GM18858 (cell line): ENCODE measurements around the gene MROH8.
"Not testable (repeated sequence)": the region's sequence is repeated elsewhere in the genome, so short reads cannot be mapped to it uniquely, and the experiment has no call there.

ENCODE experiments used
- ATAC-seq: cut with Tn5 transposase; IDR thresholded peaks from one replicate; pipeline ENCODE4 v1.9.1; 2021; ENCODE audit not compliant: unreplicated experiment

MROH8 gene

GRCh38 chr20:37158248-37158647 is 21.1 kb downstream of the MROH8 start:
- no peak for ATAC-seq

DNA sequence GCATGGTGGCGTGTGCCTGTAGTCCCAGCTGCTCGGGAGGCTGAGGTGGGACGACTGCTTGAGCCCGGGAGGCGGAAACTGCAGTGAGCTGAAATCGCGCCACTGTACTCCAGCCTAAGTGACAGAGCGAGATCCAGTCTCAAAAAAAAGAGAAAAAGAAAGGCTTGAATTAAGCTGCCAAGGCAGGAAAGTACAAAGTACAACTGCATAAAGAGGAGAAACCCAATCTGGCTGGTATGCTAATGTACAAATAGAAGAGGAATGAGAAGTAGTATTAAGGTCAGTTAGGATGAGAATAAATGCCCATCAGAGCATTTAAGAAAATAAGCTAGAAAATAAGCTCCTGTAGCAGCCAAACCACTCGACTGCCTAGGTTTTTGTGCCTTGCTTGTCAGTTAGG is 23.4 kb downstream of the MROH8 start:
- ATAC-seq = no peak

DNA sequence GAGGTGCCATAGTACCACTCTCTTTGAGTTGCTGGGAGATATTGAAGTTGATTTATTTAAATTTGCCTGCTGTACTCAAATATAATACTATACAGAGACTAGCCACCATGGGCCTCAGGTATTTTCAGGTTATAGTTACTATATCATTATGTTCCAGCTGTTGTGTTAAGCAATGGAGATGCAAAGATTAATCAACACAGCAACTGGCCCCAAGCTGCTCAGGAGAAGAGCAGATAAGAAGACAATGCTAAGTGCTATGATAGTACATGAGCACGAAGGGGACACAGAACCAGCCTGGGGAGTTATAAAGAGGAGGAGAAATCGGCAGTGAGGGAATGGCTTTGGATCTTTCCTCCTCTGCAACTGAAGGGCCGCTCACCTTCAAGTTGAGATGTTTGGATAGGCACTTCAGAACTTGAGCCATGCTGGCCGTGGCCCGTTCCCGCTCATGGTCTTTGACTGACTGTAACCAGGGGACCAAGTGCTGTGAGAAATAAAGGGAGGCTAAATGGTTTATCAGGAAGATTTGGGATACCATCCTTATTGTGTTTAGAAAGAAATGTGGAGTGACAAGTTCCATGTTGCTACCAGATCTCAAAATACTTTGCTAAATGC is 24.6 kb downstream of the MROH8 start:
- ATAC-seq = no peak

GRCh38 chr20:37152284-37152683 is 27.1 kb downstream of the MROH8 start:
- no peak for ATAC-seq

- ATAC-seq = no peak
These were observed 27.8 kb downstream of the MROH8 start for GRCh38 chr20:37151529-37151928.

DNA sequence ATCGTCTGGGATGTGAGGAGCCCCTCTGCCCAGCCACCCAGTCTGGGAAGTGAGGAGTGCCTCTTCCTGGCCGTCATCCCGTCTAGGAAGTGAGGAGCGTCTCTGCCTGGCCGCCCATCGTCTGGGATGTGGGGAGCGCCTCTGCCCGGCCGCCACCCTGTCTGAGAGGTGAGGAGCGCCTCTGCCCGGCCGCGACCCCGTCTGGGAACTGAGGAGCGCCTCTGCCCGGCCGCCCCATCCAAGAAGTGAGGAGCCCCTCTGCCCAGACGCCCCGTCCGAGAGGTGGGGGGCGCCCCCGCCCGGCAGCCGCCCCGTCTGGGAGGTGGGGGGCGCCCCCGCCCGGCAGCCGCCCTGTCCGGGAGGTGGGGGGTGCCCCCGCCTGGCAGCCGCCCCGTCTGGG is 28.5 kb downstream of the MROH8 start:
- ATAC-seq = not testable (repeated sequence)

GRCh38 chr20:37147250-37147649 is 32.1 kb downstream of the MROH8 start:
- no peak for ATAC-seq

DNA sequence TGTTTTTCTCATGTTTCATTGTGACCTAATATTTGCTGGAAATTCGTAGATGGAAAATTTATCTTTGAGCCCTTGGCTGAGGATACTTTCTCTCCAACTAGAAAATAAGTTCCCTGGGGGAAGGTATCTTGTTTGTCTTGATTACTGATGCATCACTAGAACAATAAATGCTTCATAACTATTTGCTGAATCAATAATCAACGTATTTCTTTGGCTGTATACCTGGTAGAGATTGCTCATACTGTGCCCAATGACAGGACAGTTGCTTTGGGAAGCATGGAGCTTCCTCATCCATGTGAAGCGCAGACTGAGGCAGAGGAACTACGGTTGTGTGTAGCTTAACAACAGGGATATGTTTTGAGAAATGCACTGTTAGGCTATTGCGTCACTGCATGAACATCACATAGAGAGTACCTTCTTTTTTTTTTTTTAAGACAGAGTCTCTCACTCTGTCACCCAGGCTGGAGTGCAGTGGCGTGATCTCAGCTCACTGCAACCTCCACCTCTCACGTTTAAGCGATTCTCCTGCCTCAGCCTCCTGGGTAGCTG is 34.4 kb downstream of the MROH8 start:
- no peak for ATAC-seq

- no peak for ATAC-seq
These were observed 36.6 kb downstream of the MROH8 start for GRCh38 chr20:37142708-37143107.

DNA sequence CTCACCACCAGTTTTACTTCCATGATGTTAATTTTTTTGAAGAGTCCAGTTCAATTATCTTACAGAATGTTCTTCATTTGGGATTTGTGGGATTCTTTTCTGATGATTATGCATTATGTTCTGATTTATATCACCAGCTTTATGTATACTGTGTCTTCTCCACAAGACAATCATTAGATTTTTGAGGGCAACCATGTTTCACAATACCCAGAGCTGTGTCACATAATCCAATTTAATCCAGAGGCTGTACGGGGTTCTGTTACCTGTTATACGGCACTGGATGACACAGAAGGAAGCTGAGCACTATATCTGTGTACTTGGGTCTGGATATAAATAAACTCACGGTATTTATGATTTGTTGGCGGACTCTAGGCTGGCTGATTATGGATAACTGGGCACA is 41.8 kb downstream of the MROH8 start:
- ATAC-seq = no peak

DNA sequence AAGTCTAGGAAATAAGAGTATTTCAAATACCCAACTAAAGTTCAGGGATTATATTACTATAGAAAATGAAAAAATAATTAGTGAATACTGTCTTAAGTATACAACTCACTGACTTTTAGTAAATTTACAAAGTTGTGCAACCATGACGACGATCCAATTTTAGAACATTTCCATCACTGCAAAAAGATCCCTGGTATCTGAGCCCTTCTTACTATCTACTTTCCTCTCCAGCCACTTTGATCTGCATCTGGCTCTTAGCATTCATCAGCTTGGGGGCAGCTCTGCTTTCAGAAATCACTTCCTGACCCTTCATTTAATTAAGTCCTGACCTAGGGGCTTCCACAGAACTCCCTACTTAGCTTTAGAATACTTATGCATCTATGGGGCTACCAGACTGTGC is 45.4 kb downstream of the MROH8 start:
- ATAC-seq = no peak

DNA sequence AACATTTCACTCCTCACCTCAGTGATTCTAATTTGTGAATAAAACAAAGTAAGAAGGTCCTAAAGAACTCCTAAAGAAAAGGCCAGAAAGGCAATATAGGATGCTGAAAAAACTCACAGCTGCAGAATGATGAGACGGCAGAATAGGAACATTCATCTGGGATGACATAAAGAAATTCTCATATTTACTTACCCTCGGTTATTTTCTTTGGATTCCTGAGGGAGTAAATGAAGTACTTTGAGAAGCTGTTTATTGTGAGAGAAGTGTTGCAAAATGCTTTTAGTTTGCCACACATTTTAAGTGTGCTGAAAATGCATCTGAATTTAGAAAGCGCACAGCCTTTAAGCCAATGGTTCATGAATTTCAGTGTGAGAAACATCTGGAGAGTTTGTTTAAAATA is 47.9 kb downstream of the MROH8 start:
- ATAC-seq = no peak

DNA sequence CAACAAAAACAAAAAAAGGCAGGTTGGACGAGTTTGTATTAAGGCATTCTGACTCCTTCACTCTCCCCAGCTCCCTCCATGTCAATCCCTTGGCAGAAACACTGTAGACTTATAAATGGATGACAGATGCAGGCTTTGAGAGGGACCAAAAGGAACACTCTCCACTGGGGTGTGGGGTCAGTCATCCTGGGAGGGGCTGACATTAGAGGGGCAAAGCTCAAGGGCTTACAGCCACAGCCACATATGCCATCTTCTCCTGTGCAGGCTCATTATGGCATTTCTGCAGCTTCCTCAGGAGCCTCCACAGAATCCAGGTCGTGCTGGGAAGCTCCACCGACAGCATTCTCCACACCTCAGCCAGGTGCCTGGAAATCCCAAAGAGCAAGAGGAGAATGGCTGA is 50.5 kb downstream of the MROH8 start:
- ATAC-seq = no peak

DNA sequence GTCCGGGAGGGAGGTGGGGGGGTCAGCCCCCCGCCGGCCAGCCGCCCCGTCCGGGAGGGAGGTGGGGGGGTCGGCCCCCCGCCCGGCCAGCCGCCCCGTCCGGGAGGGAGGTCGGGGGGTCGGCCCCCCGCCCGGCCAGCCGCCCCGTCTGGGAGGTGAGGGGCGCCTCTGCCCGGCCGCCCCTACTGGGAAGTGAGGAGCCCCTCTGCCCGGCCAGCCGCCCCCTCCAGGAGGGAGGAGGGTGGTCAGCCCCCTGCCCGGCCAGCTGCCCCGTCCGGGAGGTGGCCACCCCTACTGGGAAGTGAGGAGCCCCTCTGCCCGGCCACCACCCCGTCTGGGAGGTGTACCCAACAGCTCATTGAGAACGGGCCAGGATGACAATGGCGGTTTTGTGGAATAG is 53.1 kb downstream of the MROH8 start:
- ATAC-seq = not testable (repeated sequence)

DNA sequence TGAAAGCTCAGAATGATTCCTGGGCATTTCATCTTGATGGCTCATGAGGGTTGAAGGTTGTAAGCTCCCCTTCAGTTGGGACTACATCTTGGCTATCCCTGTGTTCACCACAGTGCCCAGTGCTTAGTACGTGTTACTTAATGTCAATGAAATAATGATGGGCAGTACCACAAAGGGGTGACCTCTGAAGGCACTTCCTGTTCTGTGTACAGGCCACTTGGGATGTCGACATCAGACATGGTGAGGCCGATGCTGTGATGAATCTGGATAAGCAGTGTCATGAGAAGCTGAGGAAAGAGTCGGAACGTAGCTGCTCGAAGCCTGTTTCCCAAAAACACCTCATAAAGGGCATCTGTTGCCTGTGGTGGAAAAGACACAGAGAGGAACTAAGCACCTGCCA is 55.9 kb downstream of the MROH8 start:
- ATAC-seq = no peak

- ATAC-seq = no peak
These were observed 58.9 kb downstream of the MROH8 start for GRCh38 chr20:37120497-37120896.

DNA sequence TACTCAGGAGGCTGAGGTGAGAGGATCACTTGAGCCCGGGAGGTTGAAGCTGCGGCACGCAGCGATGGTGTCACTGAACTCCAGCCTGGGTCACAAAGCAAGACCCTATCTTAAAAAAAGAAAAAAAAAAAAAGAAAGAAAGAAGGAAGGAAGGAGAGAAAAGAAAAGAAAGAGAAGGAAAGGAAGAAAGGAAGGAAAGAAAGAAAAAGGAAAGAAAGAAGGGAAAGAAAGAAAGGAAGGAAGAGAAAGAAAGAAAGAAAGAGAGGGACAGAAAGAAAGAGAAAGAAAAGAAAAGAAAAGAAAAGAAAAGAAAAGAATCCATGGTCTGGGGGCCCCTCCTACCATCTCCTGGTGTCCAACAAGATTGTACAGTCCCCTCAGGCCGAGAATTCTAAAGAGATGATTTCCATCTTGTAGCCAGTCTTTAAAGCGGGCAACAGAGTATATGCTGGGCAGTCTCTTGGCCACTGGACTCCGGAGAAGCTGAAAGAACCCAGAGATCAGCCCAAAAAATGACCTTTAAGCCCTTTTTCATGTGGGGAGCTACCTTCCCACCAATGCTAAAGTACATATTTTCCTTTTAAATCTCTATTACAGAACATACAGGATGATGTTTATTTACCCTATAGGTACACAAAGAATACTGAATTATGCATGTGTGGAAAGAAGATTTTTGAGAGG is 59.9 kb downstream of the MROH8 start:
- ATAC-seq = no peak

DNA sequence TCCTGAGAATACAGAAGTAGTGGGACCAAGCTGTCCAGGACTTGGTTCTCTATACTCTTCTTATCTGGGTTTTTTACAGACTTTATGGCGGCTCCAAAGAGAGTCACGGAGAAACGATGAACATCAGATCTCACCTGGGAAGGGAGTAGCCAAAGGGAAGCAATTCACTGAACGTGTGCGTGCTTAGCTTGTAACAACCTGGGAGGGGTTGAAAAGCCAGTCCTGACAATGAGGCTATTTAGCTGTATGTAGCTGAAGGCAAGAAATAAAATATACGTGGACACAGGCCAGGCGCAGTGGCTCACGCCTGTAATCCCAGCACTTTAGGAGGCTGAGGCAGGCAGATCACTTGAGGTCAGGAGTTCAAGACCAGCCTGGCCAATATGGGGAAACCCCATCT is 65.3 kb downstream of the MROH8 start:
- ATAC-seq = no peak

GRCh38 chr20:37111926-37112455 is 67.4 kb downstream of the MROH8 start:
- no peak for ATAC-seq

DNA sequence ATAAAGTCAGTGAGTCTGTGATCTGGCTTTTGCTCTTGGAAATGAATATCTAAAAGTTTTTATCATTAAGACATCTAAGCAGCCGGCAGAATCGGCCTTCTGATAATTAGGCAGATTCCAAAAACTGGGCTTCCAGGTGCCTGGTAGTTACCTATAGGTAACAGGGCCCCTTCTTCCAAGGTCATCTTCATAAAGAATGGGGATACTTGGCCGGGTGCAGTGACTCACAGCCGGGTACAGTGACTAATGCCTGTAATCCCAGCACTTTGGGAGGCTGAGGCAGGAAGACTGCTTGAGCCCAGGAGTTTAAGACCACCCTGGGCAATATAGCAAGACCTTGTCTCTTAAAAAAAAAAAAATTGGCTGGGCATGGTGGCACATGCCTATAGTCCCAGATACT is 70.7 kb downstream of the MROH8 start:
- no peak for ATAC-seq

DNA sequence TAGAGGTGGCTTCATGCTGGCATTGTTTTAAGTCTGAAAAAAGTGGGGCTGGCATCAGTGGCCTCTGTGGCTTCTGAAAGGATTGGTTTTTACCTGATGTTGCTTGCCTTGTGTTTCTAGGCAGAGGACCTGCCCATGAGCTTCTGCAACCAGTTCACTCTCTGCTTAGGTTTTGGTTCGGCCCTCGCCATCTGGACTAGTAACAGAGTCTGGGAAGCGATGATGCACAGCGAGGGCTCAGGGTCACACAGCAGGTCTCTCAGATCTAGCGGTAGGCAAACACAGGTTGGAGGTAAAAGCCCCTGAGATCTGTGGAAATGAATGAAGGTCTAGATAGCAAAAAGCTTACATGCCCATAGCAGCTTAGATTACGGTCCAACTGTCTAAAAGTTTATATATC is 76.8 kb downstream of the MROH8 start:
- ATAC-seq = no peak

DNA sequence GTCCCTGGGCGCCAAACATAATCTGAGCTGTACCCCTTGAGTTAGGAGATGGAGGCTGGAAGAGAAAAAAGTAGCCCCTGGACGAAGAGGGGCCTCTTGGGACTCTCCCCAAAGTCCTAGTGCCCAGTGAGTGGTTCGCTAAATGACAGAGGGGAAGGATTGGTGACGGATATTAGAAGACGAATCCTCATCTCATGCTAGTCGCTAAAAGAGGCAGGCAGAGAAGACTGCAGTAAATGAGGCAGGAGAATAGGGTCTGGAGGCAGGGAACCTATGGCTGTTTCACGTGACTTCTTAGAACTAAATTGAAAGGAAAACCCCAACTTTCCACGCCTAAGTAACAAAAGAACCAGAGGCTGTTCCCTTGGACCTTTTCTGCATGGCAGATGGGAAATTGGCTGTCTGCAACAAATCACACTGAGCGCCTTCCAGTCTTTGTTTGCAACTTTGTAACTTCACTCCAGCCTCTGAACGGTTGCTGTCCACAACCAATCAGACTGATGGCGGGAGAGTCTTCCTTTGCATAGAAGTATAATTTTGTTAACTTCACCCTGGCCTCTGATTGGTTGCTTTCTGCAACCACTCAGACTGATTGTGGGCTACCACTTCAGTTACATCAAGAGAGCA is 82.8 kb downstream of the MROH8 start:
- no peak for ATAC-seq
